ENCODE data around the gene KCNJ9.

- TF ChIP-seq TAF1 (conservative IDR thresholded peaks at IDR 0.05) (no peak), CTCF (IDR thresholded peaks at IDR 0.05; ENCODE audit: low read depth, low read length, missing input control) (no peak), HNF4G (IDR thresholded peaks at IDR 0.05) (no peak), JUND (IDR thresholded peaks at IDR 0.05) (no peak), GABPA (IDR thresholded peaks at IDR 0.05 in 1 of 2, conservative IDR thresholded peaks at IDR 0.05 in 1 of 2) (no peak), FOXA1 (IDR thresholded peaks at IDR 0.05) (no peak), MAX (IDR thresholded peaks at IDR 0.05) (no peak), RAD21 (IDR thresholded peaks at IDR 0.05) (no peak), EGR1 (IDR thresholded peaks at IDR 0.05; ENCODE audit: low read depth in 2 of 2) (no peak), ATF3 (IDR thresholded peaks at IDR 0.05) (no peak)
- TF ChIP-seq, protein P1, sequence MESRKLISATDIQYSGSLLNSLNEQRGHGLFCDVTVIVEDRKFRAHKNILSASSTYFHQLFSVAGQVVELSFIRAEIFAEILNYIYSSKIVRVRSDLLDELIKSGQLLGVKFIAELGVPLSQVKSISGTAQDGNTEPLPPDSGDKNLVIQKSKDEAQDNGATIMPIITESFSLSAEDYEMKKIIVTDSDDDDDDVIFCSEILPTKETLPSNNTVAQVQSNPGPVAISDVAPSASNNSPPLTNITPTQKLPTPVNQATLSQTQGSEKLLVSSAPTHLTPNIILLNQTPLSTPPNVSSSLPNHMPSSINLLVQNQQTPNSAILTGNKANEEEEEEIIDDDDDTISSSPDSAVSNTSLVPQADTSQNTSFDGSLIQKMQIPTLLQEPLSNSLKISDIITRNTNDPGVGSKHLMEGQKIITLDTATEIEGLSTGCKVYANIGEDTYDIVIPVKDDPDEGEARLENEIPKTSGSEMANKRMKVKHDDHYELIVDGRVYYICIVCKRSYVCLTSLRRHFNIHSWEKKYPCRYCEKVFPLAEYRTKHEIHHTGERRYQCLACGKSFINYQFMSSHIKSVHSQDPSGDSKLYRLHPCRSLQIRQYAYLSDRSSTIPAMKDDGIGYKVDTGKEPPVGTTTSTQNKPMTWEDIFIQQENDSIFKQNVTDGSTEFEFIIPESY (IDR thresholded peaks at IDR 0.05): no peak
Measured at GRCh38 chr1:160045653-160046052, 35.7 kb upstream of the KCNJ9 start.

Data from liver (tissue), 3 donors.